Gastroesophageal sphincter (tissue), 4 donors: ENCODE measurements around the gene ACSM3. TPM values are rescaled to one million over a fixed set of nuclear protein-coding genes. Genes with fewer than 3 reads are reported as not detected.

ENCODE experiments used
- ATAC-seq: fragments of 150-250 bp; one replicate; pipeline ENCODE4 v1.9.1; 2016; ENCODE audit warnings: mild to moderate bottlenecking, moderate library complexity
- H3K27ac ChIP-seq, 4 donors: fragments of 200-600 bp; sonication (generic) in 3 of 4; 1 replicate in 3 of 4; 2 replicates in 1 of 4; pipeline ENCODE4 v1.5.1; 2016 to 2019
- H3K27me3 ChIP-seq: fragments of 200-600 bp; sonication (generic); one replicate; pipeline ENCODE4 v1.5.1; 2019
- H3K36me3 ChIP-seq, 2 donors: fragments of 200-600 bp; sonication (generic); one replicate each; pipeline ENCODE4 v1.5.1; 2019; ENCODE audit warnings: control low read depth in 1 of 2
- H3K4me1 ChIP-seq, 3 donors: fragments of 200-600 bp; sonication (generic); 1 replicate in 2 of 3; 2 replicates in 1 of 3; pipeline ENCODE4 v1.5.1; 2016 to 2019; ENCODE audit warnings: control low read depth in 2 of 3
- H3K4me3 ChIP-seq, 2 donors: fragments of 200-600 bp; sonication (generic); one replicate each; pipeline ENCODE4 v1.5.1; 2019; ENCODE audit warnings: mild to moderate bottlenecking in 1 of 2, moderate library complexity in 1 of 2
- H3K9me3 ChIP-seq, 3 donors: fragments of 200-600 bp; sonication (generic); one replicate each; pipeline ENCODE4 v1.5.1; 2017 to 2019; ENCODE audit warnings: control low read depth in 2 of 3
- EP300 ChIP-seq: sonication (generic); formaldehyde crosslinking; IDR thresholded peaks from one replicate; pipeline ENCODE4 v1.6.1; 2017; ENCODE audit warnings: antibody characterized with exemption, mild to moderate bottlenecking
- POLR2A ChIP-seq, 2 donors: fragments of 450-650 bp; IDR thresholded peaks; one replicate each; pipeline ENCODE4 v1.6.1; 2017; ENCODE audit warnings: antibody characterized with exemption in 2 of 2, mild to moderate bottlenecking in 2 of 2, moderate library complexity in 1 of 2
- POLR2AphosphoS5 ChIP-seq: sonication (generic); formaldehyde crosslinking; IDR thresholded peaks from one replicate; pipeline ENCODE4 v1.6.1; 2017; ENCODE audit warnings: antibody characterized with exemption
- WGBS, 2 donors: methylation state at CpG; one replicate each; pipeline ENCODE4 v1.1.5; 2018; ENCODE audit warnings: low coverage in 1 of 2; 5-methylcytosine and 5-hydroxymethylcytosine counted together
- total RNA-seq, 4 donors: library from RNA; depleted of rRNA; stranded (reverse); fragments of >200 nt; gene quantifications; one replicate each; pipeline ENCODE4 v1.1.0, GENCODE V29; 2016
- TF ChIP-seq, protein P1 (sequence below), 4 experiments: fragments of 200-600 bp in 2 of 4; fragments of 450-650 bp in 2 of 4; sonication (generic) in 1 of 4; IDR thresholded peaks; one replicate each; pipeline ENCODE4 v1.5.1; 2017 to 2019; ENCODE audit warnings: antibody characterized with exemption in 4 of 4, mild to moderate bottlenecking in 2 of 4, moderate library complexity in 2 of 4

Gene ACSM3
- total RNA-seq, 4 donors from 2014 or later, result 4.5 to 24.8 (median 6.8) TPM

DNA sequence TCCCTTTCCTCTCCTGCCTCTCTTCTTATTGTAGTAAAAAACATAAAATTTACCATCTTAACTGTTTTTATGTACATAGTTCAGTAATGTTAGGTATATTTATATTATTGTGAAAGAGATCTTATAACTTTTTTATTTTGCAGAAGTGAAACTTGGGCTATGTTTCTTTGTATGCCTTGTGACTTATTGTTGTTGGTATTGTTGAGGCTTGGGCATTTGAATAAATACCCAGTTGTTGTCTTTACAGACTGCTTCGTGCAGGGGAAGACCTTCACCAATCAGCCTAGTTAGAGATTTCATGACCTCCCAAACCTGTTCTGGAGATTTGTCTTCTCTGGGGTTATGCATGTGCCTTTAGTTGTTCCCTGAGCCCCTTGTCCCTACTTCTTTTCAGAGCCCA, 74.4 kb downstream of the ACSM3 start:
- H3K36me3 ChIP-seq, result peaks cover 0 to 37% of the 10 kb centered on the region in 2 donors
- no peak overlapping the region for H3K4me3 ChIP-seq
- ATAC-seq, result no peak
- H3K27me3 ChIP-seq, result no peaks in the 10 kb centered on the region
- WGBS, 2 donors, result 70 to 80% methylated on average over 1 of the region's 1 CpG
- TF ChIP-seq EP300 (no peak), POLR2A (IDR thresholded peaks at IDR 0.05) (no peak), POLR2AphosphoS5 (no peak)
- TF ChIP-seq, protein P1, sequence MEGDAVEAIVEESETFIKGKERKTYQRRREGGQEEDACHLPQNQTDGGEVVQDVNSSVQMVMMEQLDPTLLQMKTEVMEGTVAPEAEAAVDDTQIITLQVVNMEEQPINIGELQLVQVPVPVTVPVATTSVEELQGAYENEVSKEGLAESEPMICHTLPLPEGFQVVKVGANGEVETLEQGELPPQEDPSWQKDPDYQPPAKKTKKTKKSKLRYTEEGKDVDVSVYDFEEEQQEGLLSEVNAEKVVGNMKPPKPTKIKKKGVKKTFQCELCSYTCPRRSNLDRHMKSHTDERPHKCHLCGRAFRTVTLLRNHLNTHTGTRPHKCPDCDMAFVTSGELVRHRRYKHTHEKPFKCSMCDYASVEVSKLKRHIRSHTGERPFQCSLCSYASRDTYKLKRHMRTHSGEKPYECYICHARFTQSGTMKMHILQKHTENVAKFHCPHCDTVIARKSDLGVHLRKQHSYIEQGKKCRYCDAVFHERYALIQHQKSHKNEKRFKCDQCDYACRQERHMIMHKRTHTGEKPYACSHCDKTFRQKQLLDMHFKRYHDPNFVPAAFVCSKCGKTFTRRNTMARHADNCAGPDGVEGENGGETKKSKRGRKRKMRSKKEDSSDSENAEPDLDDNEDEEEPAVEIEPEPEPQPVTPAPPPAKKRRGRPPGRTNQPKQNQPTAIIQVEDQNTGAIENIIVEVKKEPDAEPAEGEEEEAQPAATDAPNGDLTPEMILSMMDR (IDR thresholded peaks at IDR 0.05), result no peak
- no peaks in the 10 kb centered on the region for H3K4me1 ChIP-seq
- H3K27ac ChIP-seq, result no peak overlapping the region
- H3K9me3 ChIP-seq, result peaks cover 0 to 10% (median 0%) of the 10 kb centered on the region in 3 donors

DNA sequence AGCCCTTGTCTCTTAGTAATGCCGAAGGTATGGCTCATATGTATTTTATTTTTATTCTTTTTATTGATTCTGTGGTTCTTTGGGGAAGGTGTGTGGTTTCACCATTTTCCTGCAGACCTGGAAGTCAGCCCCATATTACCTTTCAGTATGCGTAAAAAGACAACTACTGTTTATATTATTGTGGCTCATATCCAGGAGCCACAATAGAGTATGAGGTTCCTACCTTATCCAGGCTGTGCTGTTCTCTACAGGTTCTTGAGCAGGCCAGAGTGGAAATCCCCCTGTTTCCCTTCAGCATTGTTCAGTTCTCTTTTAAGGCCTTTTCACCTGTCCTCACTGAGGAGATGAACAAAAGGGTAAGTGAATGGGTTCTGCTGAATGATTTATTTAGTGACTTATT, 75.7 kb downstream of the ACSM3 start:
- WGBS, 2 donors, result 89 to 100% methylated on average over 1 to 2 of the region's 2 CpGs
- no peaks in the 10 kb centered on the region for H3K4me1 ChIP-seq
- H3K27ac ChIP-seq, result no peak overlapping the region
- H3K27me3 ChIP-seq, result no peaks in the 10 kb centered on the region
- H3K36me3 ChIP-seq, result peaks cover 0 to 32% of the 10 kb centered on the region in 2 donors
- no peak overlapping the region for H3K4me3 ChIP-seq
- no peak for TF ChIP-seq POLR2AphosphoS5
- TF ChIP-seq EP300, result no peak
- no peak for TF ChIP-seq POLR2A (IDR thresholded peaks at IDR 0.05)
- TF ChIP-seq, protein P1 (IDR thresholded peaks at IDR 0.05), result no peak
- H3K9me3 ChIP-seq, result peaks cover 0 to 10% (median 0%) of the 10 kb centered on the region in 3 donors
- no peak for ATAC-seq

DNA sequence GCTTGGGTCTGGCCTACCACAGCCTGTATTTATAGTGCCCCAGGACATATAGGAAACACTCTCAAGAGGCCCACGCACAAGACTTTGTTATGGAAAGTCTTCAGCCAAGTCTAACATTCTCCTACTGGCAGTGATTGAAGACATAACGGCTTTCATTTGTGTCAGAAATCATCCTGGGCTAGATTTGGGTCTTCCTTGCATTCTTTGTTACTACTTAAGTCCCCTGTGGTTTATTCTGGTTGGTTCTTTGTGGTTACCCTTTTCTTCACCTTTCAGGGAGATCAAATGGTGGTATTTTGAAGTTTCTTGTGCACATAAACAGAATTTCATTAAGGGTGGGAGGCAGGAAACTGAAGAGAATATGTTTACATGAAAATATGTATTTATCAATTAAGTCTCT, 80.2 kb downstream of the ACSM3 start:
- no peaks in the 10 kb centered on the region for H3K9me3 ChIP-seq
- peaks cover 0 to 13% of the 10 kb centered on the region in 2 donors for H3K36me3 ChIP-seq
- ATAC-seq, result no peak
- 80 to 100% methylated on average over 1 to 2 of the region's 2 CpGs for WGBS, 2 donors
- no peak overlapping the region for H3K27ac ChIP-seq
- H3K27me3 ChIP-seq, result no peaks in the 10 kb centered on the region
- TF ChIP-seq POLR2AphosphoS5, result no peak
- no peak for TF ChIP-seq POLR2A (IDR thresholded peaks at IDR 0.05)
- TF ChIP-seq, protein P1 (IDR thresholded peaks at IDR 0.05), result no peak
- no peak for TF ChIP-seq EP300
- H3K4me3 ChIP-seq, result no peak overlapping the region
- no peaks in the 10 kb centered on the region for H3K4me1 ChIP-seq

DNA sequence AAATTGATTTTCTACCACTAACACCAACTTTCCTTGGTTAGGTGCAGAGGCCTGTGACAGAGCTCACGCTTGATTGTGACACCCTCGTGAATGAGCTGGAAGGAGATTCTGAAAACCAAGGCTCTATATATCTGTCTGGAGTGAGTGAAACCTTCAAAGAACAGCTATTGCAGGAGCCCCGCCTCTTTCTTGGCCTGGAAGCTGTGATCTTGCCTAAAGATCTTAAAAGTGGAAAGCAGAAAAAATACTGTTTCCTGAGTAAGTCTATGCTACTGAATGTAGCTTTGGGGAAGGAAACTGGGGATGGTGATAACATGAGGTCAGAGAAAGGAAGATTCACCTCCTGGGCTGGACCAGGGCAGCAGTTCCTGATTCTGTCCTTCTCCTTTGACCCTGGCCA, 80.8 kb downstream of the ACSM3 start:
- H3K27me3 ChIP-seq, result no peaks in the 10 kb centered on the region
- H3K27ac ChIP-seq, result no peak overlapping the region
- 51 to 94% methylated on average over 2 to 3 of the region's 3 CpGs for WGBS, 2 donors
- H3K4me1 ChIP-seq, result peaks cover 0 to 1% (median 0%) of the 10 kb centered on the region in 3 donors
- peaks cover 0 to 13% of the 10 kb centered on the region in 2 donors for H3K36me3 ChIP-seq
- no peak overlapping the region for H3K4me3 ChIP-seq
- no peaks in the 10 kb centered on the region for H3K9me3 ChIP-seq
- ATAC-seq, result no peak
- TF ChIP-seq, protein P1 (IDR thresholded peaks at IDR 0.05), result no peak
- TF ChIP-seq POLR2A (IDR thresholded peaks at IDR 0.05) (no peak), EP300 (no peak), POLR2AphosphoS5 (no peak)

DNA sequence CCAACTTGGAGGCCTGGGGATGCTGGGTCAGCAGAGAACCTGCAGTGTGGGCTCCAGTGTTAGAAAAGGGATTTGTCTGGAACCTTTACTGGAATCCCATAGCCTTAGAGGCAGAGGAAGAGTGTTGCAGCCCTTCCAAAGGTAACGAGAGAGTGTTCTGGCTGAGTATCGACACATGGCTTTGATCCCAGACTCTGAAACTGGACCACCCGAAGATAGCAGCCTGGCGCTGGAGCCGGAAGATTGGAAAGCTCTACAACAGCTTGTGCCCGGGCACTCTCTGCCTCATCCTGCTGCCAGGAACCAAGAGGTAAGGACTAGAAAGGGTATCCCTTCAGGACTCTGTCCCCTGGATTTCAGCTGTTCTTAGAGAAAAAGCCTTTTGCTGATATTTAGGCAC, 82.2 kb downstream of the ACSM3 start:
- Histone ChIP-seq H3K4me3 (no peak overlapping the region), H3K27ac (no peak overlapping the region), H3K27me3 (no peaks in the 10 kb centered on the region), H3K4me1 (peaks cover 12 to 16% (median 13%) of the 10 kb centered on the region in 3 donors), H3K9me3 (no peaks in the 10 kb centered on the region), H3K36me3 (peaks cover 0 to 6% of the 10 kb centered on the region in 2 donors)
- ATAC-seq, result no peak
- WGBS, 2 donors, result 80 to 100% methylated on average over 2 to 3 of the region's 6 CpGs
- no peak for TF ChIP-seq POLR2AphosphoS5
- TF ChIP-seq POLR2A (IDR thresholded peaks at IDR 0.05), result no peak
- TF ChIP-seq, protein P1 (IDR thresholded peaks at IDR 0.05), result no peak
- no peak for TF ChIP-seq EP300
